ENCODE measurements around the gene RPUSD1.

DNA sequence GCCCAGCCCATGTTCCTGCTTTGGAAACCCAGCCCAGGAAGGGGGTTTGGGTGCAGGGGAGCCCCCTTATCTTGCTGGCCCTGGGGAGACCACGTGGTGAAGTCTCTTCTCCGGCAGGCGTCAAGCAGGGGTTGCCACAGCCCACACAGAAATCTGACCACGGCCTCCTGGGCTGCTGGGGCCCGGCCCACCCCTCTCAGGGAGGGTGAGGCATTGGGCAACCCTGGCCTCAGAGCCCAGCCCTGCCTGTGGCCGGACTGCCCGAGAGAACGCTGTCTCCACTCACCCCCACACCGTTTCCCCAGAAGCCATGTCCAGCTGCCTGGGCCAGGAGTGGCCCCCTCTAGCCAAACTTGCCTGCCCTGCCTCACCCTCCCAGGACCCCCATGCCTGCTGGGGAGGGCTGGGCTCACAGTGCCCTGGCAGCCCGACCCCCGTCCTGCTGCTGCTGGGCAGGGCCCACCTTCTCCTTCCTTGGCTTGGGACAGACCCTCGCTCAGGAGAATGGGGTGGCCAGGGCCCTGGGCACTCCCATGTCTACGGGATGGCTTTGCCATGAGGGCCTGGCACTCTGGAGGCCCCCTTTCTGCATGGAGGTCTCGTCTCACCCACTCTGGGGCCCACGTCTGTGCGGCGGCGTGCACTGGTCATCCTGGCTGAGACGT lies 6.7 kb downstream of the RPUSD1 start:
- TF ChIP-seq, protein P1, sequence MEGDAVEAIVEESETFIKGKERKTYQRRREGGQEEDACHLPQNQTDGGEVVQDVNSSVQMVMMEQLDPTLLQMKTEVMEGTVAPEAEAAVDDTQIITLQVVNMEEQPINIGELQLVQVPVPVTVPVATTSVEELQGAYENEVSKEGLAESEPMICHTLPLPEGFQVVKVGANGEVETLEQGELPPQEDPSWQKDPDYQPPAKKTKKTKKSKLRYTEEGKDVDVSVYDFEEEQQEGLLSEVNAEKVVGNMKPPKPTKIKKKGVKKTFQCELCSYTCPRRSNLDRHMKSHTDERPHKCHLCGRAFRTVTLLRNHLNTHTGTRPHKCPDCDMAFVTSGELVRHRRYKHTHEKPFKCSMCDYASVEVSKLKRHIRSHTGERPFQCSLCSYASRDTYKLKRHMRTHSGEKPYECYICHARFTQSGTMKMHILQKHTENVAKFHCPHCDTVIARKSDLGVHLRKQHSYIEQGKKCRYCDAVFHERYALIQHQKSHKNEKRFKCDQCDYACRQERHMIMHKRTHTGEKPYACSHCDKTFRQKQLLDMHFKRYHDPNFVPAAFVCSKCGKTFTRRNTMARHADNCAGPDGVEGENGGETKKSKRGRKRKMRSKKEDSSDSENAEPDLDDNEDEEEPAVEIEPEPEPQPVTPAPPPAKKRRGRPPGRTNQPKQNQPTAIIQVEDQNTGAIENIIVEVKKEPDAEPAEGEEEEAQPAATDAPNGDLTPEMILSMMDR (conservative IDR thresholded peaks at IDR 0.05; ENCODE audit: low read depth, low read length) = no peak
- TF ChIP-seq EZH2 (IDR thresholded peaks at IDR 0.05; ENCODE audit: borderline replicate concordance, low read depth, low read length, poor library complexity, severe bottlenecking) = no peak

Data from A673 (cell line).